Neural cell (in vitro differentiated cells): ENCODE data around the gene TCF12. TPM values are rescaled to one million over a fixed set of nuclear protein-coding genes. Genes with fewer than 3 reads are reported as not detected.

ENCODE experiments used
- H2AFZ ChIP-seq: fragments of 200-600, 300-800 bp; sonication (generic), shearing (Covaris generic); 2 replicates; pipeline ENCODE4 v1.6.0; 2014; ENCODE audit warnings: low read depth, mild to moderate bottlenecking, antibody characterized with exemption, low read length, moderate library complexity
- H3F3A ChIP-seq: fragments of 200-600 bp; shearing (Covaris generic); 2 replicates; pipeline ENCODE4 v1.6.1; 2016; ENCODE audit warnings: mild to moderate bottlenecking, moderate library complexity, mixed read lengths, antibody characterized with exemption, low read length; ENCODE audit not compliant: insufficient read depth, poor library complexity, severe bottlenecking
- H3K27ac ChIP-seq: fragments of 200-600, 300-800 bp; sonication (generic), shearing (Covaris generic); 2 replicates; pipeline ENCODE4 v1.5.1; 2014; ENCODE audit warnings: mild to moderate bottlenecking, low read length, moderate library complexity
- H3K27me3 ChIP-seq: fragments of 300-800, 200-600 bp; sonication (generic), shearing (Covaris generic); 2 replicates; pipeline ENCODE4 v1.6.0; 2014; ENCODE audit warnings: mild to moderate bottlenecking, low read depth, low read length, moderate library complexity; ENCODE audit not compliant: insufficient read depth
- H3K36me3 ChIP-seq: fragments of 300-800, 200-600 bp; sonication (generic), shearing (Covaris generic); 2 replicates; pipeline ENCODE4 v1.5.1; 2014; ENCODE audit warnings: mild to moderate bottlenecking, antibody characterized with exemption, low read length, moderate library complexity; ENCODE audit not compliant: insufficient read depth
- H3K4me2 ChIP-seq: fragments of 300-800, 200-600 bp; sonication (generic), shearing (Covaris generic); 2 replicates; pipeline ENCODE4 v1.6.0; 2014; ENCODE audit warnings: mild to moderate bottlenecking, low read length
- H3K4me3 ChIP-seq: fragments of 300-800, 200-600 bp; sonication (generic), shearing (Covaris generic); 2 replicates; pipeline ENCODE4 v1.5.1; 2014; ENCODE audit warnings: mild to moderate bottlenecking, low read length, moderate library complexity
- H3K79me2 ChIP-seq: fragments of 200-600 bp; shearing (Covaris generic); replicated peaks from 2 replicates; pipeline ENCODE4 v1.6.0; 2014; ENCODE audit warnings: mild to moderate bottlenecking, low read length, moderate library complexity; ENCODE audit not compliant: insufficient read depth
- H3K9ac ChIP-seq: fragments of 300-800, 200-600 bp; sonication (generic), shearing (Covaris generic); 2 replicates; pipeline ENCODE4 v1.6.1; 2016; ENCODE audit warnings: mild to moderate bottlenecking, low read length, mixed read lengths
- H3K9me2 ChIP-seq: fragments of 200-600 bp; shearing (Covaris generic); 2 replicates; pipeline ENCODE4 v1.6.1; 2016; ENCODE audit warnings: mild to moderate bottlenecking, low read length, mixed read lengths; ENCODE audit not compliant: insufficient read depth
- H3K9me3 ChIP-seq: fragments of 200-600, 300-800 bp; sonication (generic), shearing (Covaris generic); 2 replicates; pipeline ENCODE4 v1.6.1; 2016; ENCODE audit warnings: mild to moderate bottlenecking, mixed run types, low read length, moderate library complexity, mixed read lengths
- H4K20me1 ChIP-seq: fragments of 200-600 bp; shearing (Covaris generic); 2 replicates; pipeline ENCODE4 v1.6.1; 2016; ENCODE audit warnings: mild to moderate bottlenecking, mixed run types; ENCODE audit not compliant: insufficient read depth
- EP300 ChIP-seq: fragments of 450-650 bp; conservative IDR thresholded peaks from 2 replicates; pipeline ENCODE4 v1.6.1; 2014; ENCODE audit warnings: antibody characterized with exemption, mild to moderate bottlenecking, moderate library complexity; ENCODE audit not compliant: poor library complexity, severe bottlenecking
- EZH2 ChIP-seq: fragments of 200-600, 300-800 bp; shearing (Covaris generic), sonication (generic); IDR thresholded peaks from 2 replicates; pipeline ENCODE4 v1.6.1; 2014; ENCODE audit warnings: antibody characterized with exemption, low read length, borderline replicate concordance, mild to moderate bottlenecking; ENCODE audit not compliant: insufficient read depth, poor library complexity, severe bottlenecking
- MXI1 ChIP-seq: fragments of 450-650 bp; conservative IDR thresholded peaks from 2 replicates; pipeline ENCODE4 v1.6.1; 2014; ENCODE audit warnings: antibody characterized with exemption, mild to moderate bottlenecking; ENCODE audit not compliant: poor library complexity, severe bottlenecking
- POLR2AphosphoS5 ChIP-seq: IDR thresholded peaks from 2 replicates; pipeline ENCODE4 v1.6.1; 2012
- RAD21 ChIP-seq: fragments of 450-650 bp; conservative IDR thresholded peaks from 2 replicates; pipeline ENCODE4 v1.6.1; 2014; ENCODE audit warnings: antibody characterized with exemption, mild to moderate bottlenecking, moderate library complexity
- SMC3 ChIP-seq: fragments of 450-650 bp; conservative IDR thresholded peaks from 2 replicates; pipeline ENCODE4 v1.6.1; 2014; ENCODE audit warnings: antibody characterized with exemption, mild to moderate bottlenecking, moderate library complexity; ENCODE audit not compliant: poor library complexity
- TAF1 ChIP-seq: IDR thresholded peaks from 2 replicates; pipeline ENCODE4 v1.6.1; 2012; ENCODE audit warnings: low read depth
- polyA plus RNA-seq: library from polyadenylated mRNA; depleted of rRNA; stranded (reverse); fragments of >200 nt; gene quantifications from 2 replicates; pipeline ENCODE4 v1.2.3, GENCODE V29; 2014
- TF ChIP-seq, protein P1 (sequence below): IDR thresholded peaks from 2 replicates; pipeline ENCODE4 v1.6.1; 2012; ENCODE audit warnings: borderline replicate concordance
- TF ChIP-seq, protein P2 (sequence below): fragments of 450-650 bp; IDR thresholded peaks from 2 replicates; pipeline ENCODE4 v1.5.1; 2014; ENCODE audit warnings: antibody characterized with exemption, mild to moderate bottlenecking, moderate library complexity; ENCODE audit not compliant: poor library complexity, severe bottlenecking

The TCF12 gene
- polyA plus RNA-seq, 1 donor from 2014 or later = 52.7 TPM

GRCh38 chr15:57152133-57152532, 233.7 kb downstream of the TCF12 start:
- H3K36me3 ChIP-seq = no peaks in the 10 kb centered on the region
- H2AFZ ChIP-seq = no peak overlapping the region
- H3K9me3 ChIP-seq = peaks cover 6% of the 10 kb centered on the region
- H3K4me2 ChIP-seq = no peak overlapping the region
- H3K79me2 ChIP-seq = no peaks in the 10 kb centered on the region
- no peak overlapping the region for H3K4me3 ChIP-seq
- H3F3A ChIP-seq = no peaks in the 10 kb centered on the region
- no peaks in the 10 kb centered on the region for H3K27me3 ChIP-seq
- TF ChIP-seq, protein P1, sequence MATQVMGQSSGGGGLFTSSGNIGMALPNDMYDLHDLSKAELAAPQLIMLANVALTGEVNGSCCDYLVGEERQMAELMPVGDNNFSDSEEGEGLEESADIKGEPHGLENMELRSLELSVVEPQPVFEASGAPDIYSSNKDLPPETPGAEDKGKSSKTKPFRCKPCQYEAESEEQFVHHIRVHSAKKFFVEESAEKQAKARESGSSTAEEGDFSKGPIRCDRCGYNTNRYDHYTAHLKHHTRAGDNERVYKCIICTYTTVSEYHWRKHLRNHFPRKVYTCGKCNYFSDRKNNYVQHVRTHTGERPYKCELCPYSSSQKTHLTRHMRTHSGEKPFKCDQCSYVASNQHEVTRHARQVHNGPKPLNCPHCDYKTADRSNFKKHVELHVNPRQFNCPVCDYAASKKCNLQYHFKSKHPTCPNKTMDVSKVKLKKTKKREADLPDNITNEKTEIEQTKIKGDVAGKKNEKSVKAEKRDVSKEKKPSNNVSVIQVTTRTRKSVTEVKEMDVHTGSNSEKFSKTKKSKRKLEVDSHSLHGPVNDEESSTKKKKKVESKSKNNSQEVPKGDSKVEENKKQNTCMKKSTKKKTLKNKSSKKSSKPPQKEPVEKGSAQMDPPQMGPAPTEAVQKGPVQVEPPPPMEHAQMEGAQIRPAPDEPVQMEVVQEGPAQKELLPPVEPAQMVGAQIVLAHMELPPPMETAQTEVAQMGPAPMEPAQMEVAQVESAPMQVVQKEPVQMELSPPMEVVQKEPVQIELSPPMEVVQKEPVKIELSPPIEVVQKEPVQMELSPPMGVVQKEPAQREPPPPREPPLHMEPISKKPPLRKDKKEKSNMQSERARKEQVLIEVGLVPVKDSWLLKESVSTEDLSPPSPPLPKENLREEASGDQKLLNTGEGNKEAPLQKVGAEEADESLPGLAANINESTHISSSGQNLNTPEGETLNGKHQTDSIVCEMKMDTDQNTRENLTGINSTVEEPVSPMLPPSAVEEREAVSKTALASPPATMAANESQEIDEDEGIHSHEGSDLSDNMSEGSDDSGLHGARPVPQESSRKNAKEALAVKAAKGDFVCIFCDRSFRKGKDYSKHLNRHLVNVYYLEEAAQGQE = no peak
- no peak for TF ChIP-seq POLR2AphosphoS5
- no peak for TF ChIP-seq TAF1
- TF ChIP-seq RAD21 = no peak
- TF ChIP-seq, protein P2, sequence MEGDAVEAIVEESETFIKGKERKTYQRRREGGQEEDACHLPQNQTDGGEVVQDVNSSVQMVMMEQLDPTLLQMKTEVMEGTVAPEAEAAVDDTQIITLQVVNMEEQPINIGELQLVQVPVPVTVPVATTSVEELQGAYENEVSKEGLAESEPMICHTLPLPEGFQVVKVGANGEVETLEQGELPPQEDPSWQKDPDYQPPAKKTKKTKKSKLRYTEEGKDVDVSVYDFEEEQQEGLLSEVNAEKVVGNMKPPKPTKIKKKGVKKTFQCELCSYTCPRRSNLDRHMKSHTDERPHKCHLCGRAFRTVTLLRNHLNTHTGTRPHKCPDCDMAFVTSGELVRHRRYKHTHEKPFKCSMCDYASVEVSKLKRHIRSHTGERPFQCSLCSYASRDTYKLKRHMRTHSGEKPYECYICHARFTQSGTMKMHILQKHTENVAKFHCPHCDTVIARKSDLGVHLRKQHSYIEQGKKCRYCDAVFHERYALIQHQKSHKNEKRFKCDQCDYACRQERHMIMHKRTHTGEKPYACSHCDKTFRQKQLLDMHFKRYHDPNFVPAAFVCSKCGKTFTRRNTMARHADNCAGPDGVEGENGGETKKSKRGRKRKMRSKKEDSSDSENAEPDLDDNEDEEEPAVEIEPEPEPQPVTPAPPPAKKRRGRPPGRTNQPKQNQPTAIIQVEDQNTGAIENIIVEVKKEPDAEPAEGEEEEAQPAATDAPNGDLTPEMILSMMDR = no peak
- no peak for TF ChIP-seq MXI1
- TF ChIP-seq EZH2 = no peak
- no peak for TF ChIP-seq SMC3
- TF ChIP-seq EP300 = no peak
- H3K9ac ChIP-seq = no peak overlapping the region
- no peaks in the 10 kb centered on the region for H4K20me1 ChIP-seq
- no peaks in the 10 kb centered on the region for H3K9me2 ChIP-seq
- H3K27ac ChIP-seq = no peak overlapping the region

- H3K27ac ChIP-seq = no peak overlapping the region
- no peak overlapping the region for H2AFZ ChIP-seq
- no peaks in the 10 kb centered on the region for H4K20me1 ChIP-seq
- H3K27me3 ChIP-seq = no peaks in the 10 kb centered on the region
- no peak overlapping the region for H3K9ac ChIP-seq
- H3K9me2 ChIP-seq = no peaks in the 10 kb centered on the region
- H3F3A ChIP-seq = no peaks in the 10 kb centered on the region
- peaks cover 6% of the 10 kb centered on the region for H3K9me3 ChIP-seq
- no peaks in the 10 kb centered on the region for H3K36me3 ChIP-seq
- no peak overlapping the region for H3K4me2 ChIP-seq
- TF ChIP-seq, protein P2 = no peak
- TF ChIP-seq TAF1 (no peak), EZH2 (no peak), MXI1 (no peak), EP300 (no peak), RAD21 (no peak), POLR2AphosphoS5 (no peak), SMC3 (no peak)
- TF ChIP-seq, protein P1 = no peak
- H3K4me3 ChIP-seq = no peak overlapping the region
- no peaks in the 10 kb centered on the region for H3K79me2 ChIP-seq
Measured at GRCh38 chr15:57152666-57153539, 234.5 kb downstream of the TCF12 start.
